ENCODE measurements around the gene ZNF43.
"Not testable (repeated sequence)": the region's sequence is repeated elsewhere in the genome, so short reads cannot be mapped to it uniquely, and the experiment has no call there.

ZNF43 gene

GRCh38 chr19:21808400-21809000 lies 27.5 kb downstream of the ZNF43 start:
- not testable (repeated sequence) for DNase-seq (ENCODE audit: low read depth, low spot score)

- DNase-seq (ENCODE audit: low read depth, low spot score), result no peak
Observed at GRCh38 chr19:21789466-21790085, 46.4 kb downstream of the ZNF43 start.

GRCh38 chr19:21786936-21787335 lies 49.0 kb downstream of the ZNF43 start:
- no peak for DNase-seq (ENCODE audit: low read depth, low spot score)

DNA sequence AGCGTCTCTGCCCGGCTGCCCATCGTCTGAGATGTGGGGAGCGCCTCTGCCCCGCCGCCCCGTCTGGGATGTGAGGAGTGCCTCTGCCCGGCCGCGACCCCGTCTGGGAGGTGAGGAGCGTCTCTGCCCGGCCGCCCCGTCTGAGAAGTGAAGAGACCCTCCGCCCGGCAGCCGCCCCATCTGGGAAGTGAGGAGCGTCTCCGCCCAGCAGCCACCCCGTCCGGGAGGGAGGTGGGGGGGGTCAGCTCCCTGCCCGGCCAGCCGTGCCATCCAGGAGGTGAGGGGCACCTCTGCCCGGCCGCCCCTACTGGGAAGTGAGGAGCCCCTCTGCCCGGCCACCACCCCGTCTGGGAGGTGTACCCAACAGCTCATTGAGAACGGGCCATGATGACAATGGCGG lies 60.2 kb downstream of the ZNF43 start:
- not testable (repeated sequence) for DNase-seq (ENCODE audit: low read depth, low spot score)

- DNase-seq (ENCODE audit: low read depth, low spot score), result peak; percentile 97
Observed at GRCh38 chr19:21767065-21767800, 68.7 kb downstream of the ZNF43 start, which contains the start of gene ZNF100. Gene ZNF100, minus strand, starts transcription at chr19:21767579. Its CDS starts 150 bp downstream, at chr19:21767429.

DNA sequence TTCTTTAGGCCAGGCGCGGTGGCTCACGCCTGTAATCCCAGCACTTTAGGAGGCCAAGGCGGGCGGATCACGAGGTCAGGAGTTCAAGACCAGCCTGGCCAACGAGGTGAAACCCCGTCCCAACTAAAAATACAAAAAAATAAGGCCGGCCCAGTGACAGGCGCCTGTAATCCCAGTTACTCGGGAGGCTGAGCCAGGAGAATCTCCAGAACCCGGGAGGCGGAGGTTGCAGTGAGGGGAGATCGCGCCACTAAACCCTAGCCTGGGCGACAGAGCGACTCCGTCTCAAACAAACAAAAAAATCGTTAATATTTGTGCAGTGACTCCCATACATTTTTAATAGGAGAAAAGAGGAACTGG lies 69.3 kb downstream of the ZNF43 start:
- not testable (repeated sequence) for DNase-seq (ENCODE audit: low read depth, low spot score)

DNA sequence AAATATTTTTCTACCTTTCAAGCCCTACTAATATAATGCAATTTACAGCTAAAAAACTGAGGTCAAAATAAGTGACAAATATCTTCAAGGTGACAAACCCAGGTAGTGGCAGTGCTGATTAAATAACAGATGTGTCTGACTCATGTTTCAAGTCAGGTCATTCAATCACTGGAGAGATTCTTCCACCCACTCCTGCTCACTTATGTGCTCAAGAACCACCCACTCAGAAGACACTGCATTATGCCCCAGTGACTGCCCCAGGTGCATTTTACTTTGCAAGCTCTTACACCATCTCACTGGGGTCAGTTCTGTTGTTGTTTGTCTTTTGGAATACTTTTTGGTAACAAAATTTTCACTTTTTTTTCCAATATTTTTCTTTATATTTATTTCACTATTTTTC lies 70.8 kb downstream of the ZNF43 start:
- no peak for DNase-seq (ENCODE audit: low read depth, low spot score)

DNA sequence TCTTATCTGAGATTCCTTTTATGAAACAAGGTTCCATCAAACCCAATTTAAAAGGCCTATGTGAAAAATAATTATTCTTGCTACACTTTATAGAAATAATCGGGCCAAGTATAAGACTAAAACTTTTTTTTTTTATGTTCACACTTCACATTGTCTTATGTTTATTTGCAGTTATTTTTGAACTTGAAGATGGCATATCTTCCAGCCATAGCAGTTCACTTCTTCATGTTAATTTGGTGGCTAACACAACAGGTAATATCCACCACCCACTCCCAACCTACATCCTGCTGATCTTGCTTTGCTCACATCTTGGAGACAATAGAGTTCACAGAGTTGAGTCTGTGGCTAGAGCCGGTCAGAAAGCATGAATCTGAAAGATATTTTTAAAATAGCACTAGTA lies 74.4 kb downstream of the ZNF43 start:
- not testable (repeated sequence) for DNase-seq (ENCODE audit: low read depth, low spot score)

DNA sequence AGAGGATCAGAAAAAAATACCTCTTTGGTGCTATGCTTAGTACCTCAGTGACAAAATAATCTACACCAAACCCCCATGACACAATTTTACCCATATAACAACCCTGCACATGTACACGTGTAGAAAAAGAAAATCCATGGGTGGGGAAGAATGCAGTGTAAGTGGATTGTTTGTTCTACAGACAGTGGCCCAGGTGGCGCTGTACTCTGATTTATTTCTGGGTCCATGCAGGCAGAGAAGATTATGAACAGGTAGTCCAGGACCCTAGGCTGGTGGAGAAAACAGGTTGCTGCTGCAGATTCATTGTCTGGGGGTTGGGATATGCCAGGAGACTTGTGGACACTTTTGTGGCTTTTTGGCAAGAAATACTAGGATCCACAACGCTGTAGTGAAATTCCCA lies 77.7 kb downstream of the ZNF43 start:
- no peak for DNase-seq (ENCODE audit: low read depth, low spot score)

GRCh38 chr19:21755555-21755954 lies 80.4 kb downstream of the ZNF43 start:
- not testable (repeated sequence) for DNase-seq (ENCODE audit: low read depth, low spot score)
